Astrocyte (in vitro differentiated cells and primary cell): ENCODE measurements around the gene GRAMD2A. TPM values are rescaled to one million over a fixed set of nuclear protein-coding genes. Genes with fewer than 3 reads are reported as not detected.

ENCODE experiments used
- DNase-seq: peaks from one replicate; pipeline ENCODE4 v3.0.0-alpha.2; 2010; ENCODE audit warnings: low read depth
- FAIRE-seq: peaks from 2 replicates; lab custom pipeline; 2011; peaks lifted over from hg19 to GRCh38; lab: Jason Lieb, UNC
- H2AFZ ChIP-seq: 2 replicates; pipeline ENCODE4 v1.6.0; 2012; ENCODE audit warnings: low read depth, low read length, inconsistent platforms
- H3K27ac ChIP-seq: 2 replicates; pipeline ENCODE4 v1.5.1; 2011; ENCODE audit warnings: low read depth, low read length, inconsistent platforms
- H3K27me3 ChIP-seq: 2 replicates; pipeline ENCODE4 v1.6.0; 2011; ENCODE audit warnings: low read length, inconsistent platforms; ENCODE audit not compliant: insufficient read depth
- H3K36me3 ChIP-seq: 2 replicates; pipeline ENCODE4 v1.5.1; 2011; ENCODE audit warnings: low read length, inconsistent platforms; ENCODE audit not compliant: insufficient read depth
- H3K4me1 ChIP-seq: 2 replicates; pipeline ENCODE4 v1.5.1; 2011; ENCODE audit warnings: low read length, inconsistent platforms; ENCODE audit not compliant: insufficient read depth
- H3K4me2 ChIP-seq: 2 replicates; pipeline ENCODE4 v1.6.0; 2012; ENCODE audit warnings: low read length, inconsistent platforms
- H3K4me3 ChIP-seq: 2 replicates; pipeline ENCODE4 v1.5.1; 2011; ENCODE audit warnings: low read depth, mild to moderate bottlenecking, low read length, inconsistent platforms; ENCODE audit not compliant: insufficient read depth
- H3K79me2 ChIP-seq: 2 replicates; pipeline ENCODE4 v1.6.0; 2012; ENCODE audit warnings: mild to moderate bottlenecking, low read length, inconsistent platforms; ENCODE audit not compliant: insufficient read depth
- H3K9ac ChIP-seq: 2 replicates; pipeline ENCODE4 v1.6.0; 2012; ENCODE audit warnings: mild to moderate bottlenecking, low read length, inconsistent platforms
- H3K9me3 ChIP-seq: 2 replicates; pipeline ENCODE4 v1.5.1; 2012; ENCODE audit warnings: low read depth, mild to moderate bottlenecking, low read length, inconsistent platforms; ENCODE audit not compliant: insufficient read depth
- H4K20me1 ChIP-seq: 2 replicates; pipeline ENCODE4 v1.6.0; 2012; ENCODE audit warnings: low read length, inconsistent platforms; ENCODE audit not compliant: insufficient read depth
- H3K27ac Mint-ChIP-seq: one replicate; pipeline ENCODE4 v1.8.0; 2021; ENCODE audit warnings: mild to moderate bottlenecking, mixed read lengths; ENCODE audit not compliant: unreplicated experiment
- H3K27me3 Mint-ChIP-seq: one replicate; pipeline ENCODE4 v1.8.0; 2021; ENCODE audit warnings: low read depth, mixed read lengths; ENCODE audit not compliant: unreplicated experiment
- H3K36me3 Mint-ChIP-seq: one replicate; pipeline ENCODE4 v1.8.0; 2021; ENCODE audit warnings: low read depth, mixed read lengths; ENCODE audit not compliant: unreplicated experiment
- H3K4me1 Mint-ChIP-seq: one replicate; pipeline ENCODE4 v1.8.0; 2021; ENCODE audit warnings: low read depth, mixed read lengths; ENCODE audit not compliant: unreplicated experiment
- H3K4me3 Mint-ChIP-seq: one replicate; pipeline ENCODE4 v1.8.0; 2021; ENCODE audit warnings: mild to moderate bottlenecking, moderate library complexity, mixed read lengths; ENCODE audit not compliant: unreplicated experiment
- H3K9me3 Mint-ChIP-seq: one replicate; pipeline ENCODE4 v1.8.0; 2021; ENCODE audit warnings: mild to moderate bottlenecking, mixed read lengths; ENCODE audit not compliant: unreplicated experiment
- CTCF ChIP-seq: IDR thresholded peaks from 2 replicates; pipeline ENCODE4 v1.5.1; 2011; ENCODE audit warnings: low read depth, mild to moderate bottlenecking, inconsistent platforms, low read length, moderate library complexity; ENCODE audit not compliant: insufficient read depth
- EZH2 ChIP-seq: IDR thresholded peaks from 2 replicates; pipeline ENCODE4 v1.6.1; 2012; ENCODE audit warnings: mild to moderate bottlenecking, low read length, inconsistent platforms; ENCODE audit not compliant: insufficient read depth
- total RNA-seq: library from RNA; stranded (reverse); gene quantifications from 2 replicates; pipeline ENCODE4 v1.2.1, GENCODE V29; 2021

The GRAMD2A gene
- total RNA-seq, 1 donor from 2014 or later = 0.68 TPM

- Histone ChIP-seq H3K79me2 (peaks cover 67% of the 10 kb centered on the region), H3K4me1 (peaks cover 44% of the 10 kb centered on the region)
- peak overlapping the region; percentile 99 for H3K27ac Mint-ChIP-seq
Observed at GRCh38 chr15:72229947-72230196, 32.3 kb upstream of the GRAMD2A start.

GRCh38 chr15:72229076-72229946, 31.7 kb upstream of the GRAMD2A start:
- FAIRE-seq (no peak), DNase-seq (peak; percentile 49)
- Histone ChIP-seq H3K79me2 (peaks cover 72% of the 10 kb centered on the region), H3K9me3 (no peaks in the 10 kb centered on the region), H3K27me3 (no peaks in the 10 kb centered on the region), H3K36me3 (peaks cover 11% of the 10 kb centered on the region), H3K27ac (peak overlapping the region; percentile 87), H3K9ac (peak overlapping the region; percentile 98), H2AFZ (no peak overlapping the region), H3K4me1 (peaks cover 44% of the 10 kb centered on the region), H4K20me1 (peaks cover 48% of the 10 kb centered on the region), H3K4me3 (peak overlapping the region; percentile 78), H3K4me2 (peak overlapping the region; percentile 90)
- Mint-ChIP-seq H3K4me3 (peak overlapping the region; percentile 100), H3K36me3 (peaks cover 29% of the 10 kb centered on the region), H3K27me3 (no peaks in the 10 kb centered on the region), H3K27ac (peak overlapping the region; percentile 99), H3K9me3 (no peaks in the 10 kb centered on the region), H3K4me1 (peaks cover 39% of the 10 kb centered on the region)
- TF ChIP-seq EZH2 (no peak), CTCF (no peak)

More at GRCh38 chr15:72229947-72230196, 32.3 kb upstream of the GRAMD2A start:
- peak overlapping the region; percentile 78 for H3K4me3 ChIP-seq
- H3K27ac ChIP-seq = peak overlapping the region; percentile 87
- H3K36me3 ChIP-seq = peaks cover 8% of the 10 kb centered on the region
- H3K27me3 Mint-ChIP-seq = no peaks in the 10 kb centered on the region
- peak overlapping the region; percentile 98 for H3K9ac ChIP-seq
- H3K4me1 Mint-ChIP-seq = peaks cover 40% of the 10 kb centered on the region
- H3K9me3 ChIP-seq = no peaks in the 10 kb centered on the region
- peaks cover 44% of the 10 kb centered on the region for H4K20me1 ChIP-seq
- H3K36me3 Mint-ChIP-seq = peaks cover 29% of the 10 kb centered on the region
- peak overlapping the region; percentile 100 for H3K4me3 Mint-ChIP-seq
- TF ChIP-seq CTCF = no peak
- no peak for TF ChIP-seq EZH2
- no peak overlapping the region for H2AFZ ChIP-seq
- H3K4me2 ChIP-seq = peak overlapping the region; percentile 90
- H3K9me3 Mint-ChIP-seq = no peaks in the 10 kb centered on the region
- no peaks in the 10 kb centered on the region for H3K27me3 ChIP-seq
- no peak for FAIRE-seq
- no peak for DNase-seq

GRCh38 chr15:72227720-72228119, 30.1 kb upstream of the GRAMD2A start:
- peak overlapping the region; percentile 99 for H3K27ac Mint-ChIP-seq

More at GRCh38 chr15:72227720-72228119, 30.1 kb upstream of the GRAMD2A start:
- H3K27ac ChIP-seq = peak overlapping the region; percentile 87
- H3K27me3 ChIP-seq = no peaks in the 10 kb centered on the region
- no peak for DNase-seq
- FAIRE-seq = no peak
- H3K4me1 ChIP-seq = peaks cover 57% of the 10 kb centered on the region
- Mint-ChIP-seq H3K36me3 (peaks cover 32% of the 10 kb centered on the region), H3K27me3 (no peaks in the 10 kb centered on the region), H3K9me3 (no peaks in the 10 kb centered on the region), H3K4me1 (peaks cover 47% of the 10 kb centered on the region), H3K4me3 (peak overlapping the region; percentile 100)
- H3K79me2 ChIP-seq = peaks cover 82% of the 10 kb centered on the region
- no peak overlapping the region for H2AFZ ChIP-seq
- peaks cover 64% of the 10 kb centered on the region for H4K20me1 ChIP-seq
- peaks cover 25% of the 10 kb centered on the region for H3K36me3 ChIP-seq
- peak overlapping the region; percentile 98 for H3K9ac ChIP-seq
- no peaks in the 10 kb centered on the region for H3K9me3 ChIP-seq
- H3K4me2 ChIP-seq = peak overlapping the region; percentile 90
- H3K4me3 ChIP-seq = peak overlapping the region; percentile 78
- TF ChIP-seq CTCF (no peak), EZH2 (no peak)
